PC-3 (cell line): ENCODE measurements around the gene PLA2G4F. TPM values are rescaled to one million over a fixed set of nuclear protein-coding genes. Genes with fewer than 3 reads are reported as not detected.

Experiments used
- ATAC-seq: fragments of 200-7000 bp; cut with Tn5 transposase; 2 replicates; pipeline ENCODE4 v1.9.1; 2020; ENCODE audit warnings: mild to moderate bottlenecking, moderate library complexity
- BruUV-seq: library from RNA; stranded (reverse); fragments of 400-500 nt; replicated peaks from 2 replicates; lab custom pipeline; 2021; lab: Mats Ljungman, UMichigan
- CTCF ChIA-PET: fragments of 300-600 bp; sonication (Branson Sonifier 250); formaldehyde crosslinking; loops from one replicate; lab custom pipeline; 2022; ENCODE audit warnings: antibody characterized with exemption; lab: Charles Lee
- POLR2A ChIA-PET: fragments of 300-600 bp; sonication (Branson Sonifier 250); formaldehyde crosslinking; loops from one replicate; lab custom pipeline; 2022; ENCODE audit warnings: antibody characterized with exemption; ENCODE audit not compliant: unreplicated experiment; lab: Charles Lee
- DNase-seq: peaks from one replicate; pipeline ENCODE4 v3.0.0-alpha.2; 2015
- H2AFZ ChIP-seq: fragments of 300-600 bp; sonication (generic); 2 replicates; pipeline ENCODE4 v1.6.0; 2016; ENCODE audit warnings: antibody characterized with exemption, low read length
- H3F3A ChIP-seq: fragments of 300-600 bp; sonication (generic); one replicate; pipeline ENCODE4 v1.6.0; 2017; ENCODE audit warnings: antibody characterized with exemption, low read length, control low read depth, mild to moderate bottlenecking; ENCODE audit not compliant: unreplicated experiment
- H3K27ac ChIP-seq: fragments of 300-600 bp; sonication (generic); 2 replicates; pipeline ENCODE4 v1.5.1; 2016; ENCODE audit warnings: mild to moderate bottlenecking, low read length
- H3K27me3 ChIP-seq: fragments of 300-600 bp; sonication (generic); 2 replicates; pipeline ENCODE4 v1.6.1; 2016; ENCODE audit warnings: low read length, mixed read lengths
- H3K36me3 ChIP-seq: fragments of 300-600 bp; sonication (generic); 2 replicates; pipeline ENCODE4 v1.6.1; 2016; ENCODE audit warnings: low read depth, mixed run types, low read length, mixed read lengths
- H3K4me1 ChIP-seq: fragments of 300-600 bp; sonication (generic); 2 replicates; pipeline ENCODE4 v1.5.1; 2016; ENCODE audit warnings: low read length; ENCODE audit not compliant: insufficient read depth
- H3K4me2 ChIP-seq: fragments of 300-600 bp; sonication (generic); 2 replicates; pipeline ENCODE4 v1.6.0; 2016; ENCODE audit warnings: low read length
- H3K4me3 ChIP-seq: fragments of 300-600 bp; sonication (generic); 2 replicates; pipeline ENCODE4 v1.5.1; 2016; ENCODE audit warnings: mild to moderate bottlenecking, low read length, mixed read lengths
- H3K79me2 ChIP-seq: fragments of 300-600 bp; sonication (generic); 2 replicates; pipeline ENCODE4 v1.6.1; 2017; ENCODE audit warnings: low read length, mixed read lengths
- H3K9ac ChIP-seq: fragments of 300-600 bp; sonication (generic); 2 replicates; pipeline ENCODE4 v1.6.0; 2016; ENCODE audit warnings: mild to moderate bottlenecking, low read length
- H3K9me2 ChIP-seq: fragments of 300-600 bp; sonication (generic); replicated peaks from 2 replicates; pipeline ENCODE4 v1.6.1; 2016; ENCODE audit warnings: mixed run types, low read length, mixed read lengths
- H3K9me3 ChIP-seq: fragments of 300-600 bp; sonication (generic); 2 replicates; pipeline ENCODE4 v1.6.1; 2016; ENCODE audit warnings: low read length, mixed read lengths
- H4K20me1 ChIP-seq: fragments of 300-600 bp; sonication (generic); 2 replicates; pipeline ENCODE4 v1.6.1; 2016; ENCODE audit warnings: low read length, mixed read lengths
- CTCF ChIP-seq: fragments of 300-600 bp; sonication (generic); conservative IDR thresholded peaks from 2 replicates; pipeline ENCODE4 v1.5.1; 2017; ENCODE audit warnings: antibody characterized with exemption, low read depth, mild to moderate bottlenecking, low read length
- EZH2 ChIP-seq: fragments of 300-600 bp; sonication (generic); IDR thresholded peaks from one replicate; pipeline ENCODE4 v1.6.1; 2017; ENCODE audit warnings: antibody characterized with exemption, mild to moderate bottlenecking, low read length; ENCODE audit not compliant: unreplicated experiment
- EZH2phosphoT487 ChIP-seq: fragments of 300-600 bp; sonication (generic); IDR thresholded peaks from 2 replicates; pipeline ENCODE4 v1.6.1; 2018; ENCODE audit warnings: mild to moderate bottlenecking, antibody characterized with exemption, low read length, borderline replicate concordance
- intact Hi-C: fragments of 100-400 bp; cut with micrococcal nuclease; formaldehyde crosslinking; loops from 2 replicates; pipeline ENCODE4 v1.9.0; 2023
- total RNA-seq: library from RNA; depleted of rRNA; stranded (reverse); fragments of >200 nt; gene quantifications from 2 replicates; pipeline ENCODE4 v1.2.3, GENCODE V29; 2014

Gene PLA2G4F
- total RNA-seq, 1 experiment from 2014 or later, result 5.8 TPM

- Histone ChIP-seq H2AFZ (no peak overlapping the region), H3K9me2 (no peaks in the 10 kb centered on the region), H3K9me3 (no peaks in the 10 kb centered on the region), H3K4me2 (no peak overlapping the region), H3K4me1 (peaks cover 21% of the 10 kb centered on the region), H3F3A (no peaks in the 10 kb centered on the region), H3K27ac (no peak overlapping the region), H4K20me1 (no peaks in the 10 kb centered on the region), H3K9ac (no peak overlapping the region), H3K4me3 (no peak overlapping the region), H3K79me2 (no peaks in the 10 kb centered on the region), H3K36me3 (no peaks in the 10 kb centered on the region), H3K27me3 (no peaks in the 10 kb centered on the region)
- DNase-seq (no peak), ATAC-seq (no peak)
- POLR2A ChIA-PET, result no interaction called here
- CTCF ChIA-PET, result no interaction called here
- intact Hi-C loops, result no loop called here
- no TSS peak for BruUV-seq
- TF ChIP-seq CTCF, result no peak
- no peak for TF ChIP-seq EZH2phosphoT487
- no peak for TF ChIP-seq EZH2
Measured at GRCh38 chr15:42101861-42102260, 54.6 kb downstream of the PLA2G4F start.

- Histone ChIP-seq H3K79me2 (no peaks in the 10 kb centered on the region), H3K27ac (peak overlapping the region; percentile 73), H3K9me2 (no peaks in the 10 kb centered on the region), H4K20me1 (no peaks in the 10 kb centered on the region), H3K4me1 (peaks cover 21% of the 10 kb centered on the region), H3K9me3 (no peaks in the 10 kb centered on the region), H3K9ac (no peak overlapping the region; the same call in 1 of the 2 replicates), H3K27me3 (no peaks in the 10 kb centered on the region), H3K4me3 (no peak overlapping the region), H2AFZ (peak overlapping the region; percentile 69), H3K36me3 (no peaks in the 10 kb centered on the region), H3F3A (no peaks in the 10 kb centered on the region), H3K4me2 (peak overlapping the region; percentile 41)
- ChIA-PET CTCF (interaction anchor here (1.0 kb wide), 1 partner anchor 16 kb away, joined by 3 read pairs; no protein-coding TSS in a partner anchor), POLR2A (no interaction called here)
- intact Hi-C loops, result no loop called here
- ATAC-seq, result peak; percentile 93
- DNase-seq, result peak; percentile 86
- BruUV-seq, result no TSS peak
- no peak for TF ChIP-seq CTCF
- TF ChIP-seq EZH2, result no peak
- TF ChIP-seq EZH2phosphoT487, result no peak
Measured at GRCh38 chr15:42100021-42100800, 56.2 kb downstream of the PLA2G4F start.

GRCh38 chr15:42097018-42097417 lies 59.4 kb downstream of the PLA2G4F start:
- H3K36me3 ChIP-seq, result no peaks in the 10 kb centered on the region
- H3K4me2 ChIP-seq, result no peak overlapping the region
- no peaks in the 10 kb centered on the region for H3F3A ChIP-seq
- intact Hi-C loops, result no loop called here
- no TSS peak for BruUV-seq
- no peak for DNase-seq
- peaks cover 26% of the 10 kb centered on the region for H3K4me1 ChIP-seq
- no peak for ATAC-seq
- H3K27me3 ChIP-seq, result no peaks in the 10 kb centered on the region
- no peak overlapping the region for H3K9ac ChIP-seq
- no peaks in the 10 kb centered on the region for H3K9me3 ChIP-seq
- no peak overlapping the region for H2AFZ ChIP-seq
- no peak overlapping the region for H3K4me3 ChIP-seq
- no peaks in the 10 kb centered on the region for H4K20me1 ChIP-seq
- H3K27ac ChIP-seq, result no peak overlapping the region
- H3K9me2 ChIP-seq, result no peaks in the 10 kb centered on the region
- no peaks in the 10 kb centered on the region for H3K79me2 ChIP-seq
- TF ChIP-seq EZH2, result no peak
- no peak for TF ChIP-seq CTCF
- no peak for TF ChIP-seq EZH2phosphoT487
- ChIA-PET CTCF (no interaction called here), POLR2A (no interaction called here)
